NCI-H446 treated with DMSO at 0.1 percent for 48 hours (cell line): Measurements from ENCODE around the gene FMNL1.

Experiments used
- DNase-seq: peaks from one replicate; lab custom pipeline; 2025; lab: John Stamatoyannopoulos, UW

The FMNL1 gene

DNA sequence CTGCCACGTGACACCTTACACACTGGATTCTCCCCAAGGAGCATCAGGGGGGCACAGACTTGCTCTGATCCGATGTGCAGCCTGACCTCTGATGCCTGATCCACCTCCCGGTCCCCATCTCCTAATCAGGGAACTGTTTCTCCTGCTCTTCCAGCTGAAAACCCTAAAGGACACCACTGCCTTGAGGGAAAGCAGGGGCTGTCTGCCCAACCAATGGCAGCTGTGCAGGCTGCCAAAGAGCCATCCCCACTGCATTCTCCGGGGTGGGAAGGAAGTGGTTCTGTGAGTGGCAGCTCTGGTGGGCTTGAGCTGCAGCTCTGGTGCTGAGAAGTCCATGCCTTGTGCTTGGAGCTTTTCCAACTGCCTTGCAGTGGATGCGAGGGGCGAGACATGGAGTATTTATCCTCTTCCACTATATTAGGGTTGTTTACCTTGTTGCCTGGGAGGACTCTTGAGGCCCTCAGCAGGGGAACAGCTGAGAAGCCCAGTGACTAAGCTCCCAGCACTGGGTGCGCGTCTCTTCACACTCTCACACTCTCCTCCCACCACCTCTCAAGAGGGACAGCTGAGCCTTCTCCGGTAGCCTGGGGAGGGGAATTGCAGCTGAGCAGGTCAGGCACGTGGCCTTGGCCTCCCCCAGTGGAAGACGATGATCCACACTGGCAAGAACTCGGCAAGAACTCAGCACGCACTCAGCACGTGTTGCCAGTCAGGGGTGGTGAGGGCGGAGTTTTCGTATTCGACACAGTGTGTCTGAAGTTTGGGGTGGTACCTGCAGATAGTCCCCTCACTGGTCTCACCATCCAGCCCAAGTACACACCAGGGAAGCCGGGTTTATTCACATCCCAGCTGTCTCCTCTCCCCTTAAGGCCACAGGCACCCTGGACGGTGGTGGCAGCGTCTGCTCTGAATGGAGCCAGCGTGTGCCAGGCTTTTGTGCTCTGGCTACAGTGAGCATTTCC is 61.3 kb downstream of the FMNL1 start:
- no peak for DNase-seq

DNA sequence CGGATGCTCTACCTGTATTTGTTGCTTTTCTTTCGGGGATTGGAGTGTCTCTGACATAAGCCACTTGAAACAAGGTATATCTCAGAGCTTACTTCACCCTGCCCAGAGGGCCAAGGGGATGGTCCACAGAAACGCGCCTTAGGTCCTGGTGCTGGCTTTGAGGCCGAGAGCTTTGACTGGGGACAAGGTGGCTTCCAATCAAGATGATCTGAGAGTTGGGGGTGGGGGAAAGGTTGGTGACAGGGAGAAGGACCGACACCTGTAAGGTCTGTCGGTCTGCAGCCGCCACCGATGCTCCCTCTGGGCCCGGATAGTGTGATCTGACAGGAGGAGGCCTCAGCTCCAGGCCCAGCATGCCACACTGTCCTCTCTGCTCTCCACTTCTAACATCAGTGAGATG is 62.0 kb downstream of the FMNL1 start:
- no peak for DNase-seq

DNA sequence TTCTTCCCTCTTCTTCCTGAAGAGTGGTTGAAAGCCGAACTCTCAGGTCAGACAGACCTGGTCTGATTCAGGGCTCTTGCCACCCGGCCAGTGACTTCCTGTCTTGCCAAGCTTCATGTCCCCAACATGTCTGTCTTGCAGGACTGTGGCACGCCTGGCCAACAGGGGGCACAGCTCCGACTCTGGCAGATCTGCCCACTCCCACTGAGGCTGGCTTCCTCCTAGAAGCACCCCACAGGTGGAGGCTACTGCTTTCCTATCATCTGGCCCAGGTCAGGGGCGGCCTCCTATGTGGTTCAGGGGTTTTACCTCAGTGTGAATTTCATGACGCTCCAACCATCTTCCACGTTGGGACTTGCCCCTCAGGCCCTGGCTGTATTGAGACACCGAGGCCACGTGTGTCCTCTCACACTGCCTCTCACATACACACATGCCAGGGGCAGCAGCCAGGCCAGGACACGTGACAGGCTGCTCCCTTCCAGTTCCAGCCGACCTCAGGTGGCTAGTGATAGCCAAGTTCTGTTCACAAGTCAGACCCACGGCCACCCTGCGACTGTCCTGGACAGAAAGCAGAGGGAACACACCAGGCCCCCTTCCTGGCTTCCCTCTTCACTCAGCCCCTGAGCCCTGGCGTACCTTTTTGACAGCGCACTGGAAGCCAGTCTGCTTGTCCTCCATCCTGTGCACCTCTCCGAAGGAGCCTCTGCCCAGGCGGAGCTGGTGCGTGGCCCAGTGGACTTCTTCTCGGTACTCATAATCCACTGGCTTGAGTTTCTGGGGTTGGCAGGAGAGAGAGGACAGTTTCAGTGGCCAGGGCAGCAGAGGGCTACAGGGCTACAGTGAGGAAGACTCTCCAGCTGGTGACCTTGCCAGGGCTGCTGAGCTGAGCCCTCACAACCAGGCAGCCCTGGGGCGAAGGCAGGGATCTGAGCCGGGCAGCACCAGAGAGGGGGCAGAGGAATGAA is 62.8 kb downstream of the FMNL1 start:
- no peak for DNase-seq

- DNase-seq: no peak
Observed at GRCh38 chr17:45286286-45286685, 64.6 kb downstream of the FMNL1 start.

DNA sequence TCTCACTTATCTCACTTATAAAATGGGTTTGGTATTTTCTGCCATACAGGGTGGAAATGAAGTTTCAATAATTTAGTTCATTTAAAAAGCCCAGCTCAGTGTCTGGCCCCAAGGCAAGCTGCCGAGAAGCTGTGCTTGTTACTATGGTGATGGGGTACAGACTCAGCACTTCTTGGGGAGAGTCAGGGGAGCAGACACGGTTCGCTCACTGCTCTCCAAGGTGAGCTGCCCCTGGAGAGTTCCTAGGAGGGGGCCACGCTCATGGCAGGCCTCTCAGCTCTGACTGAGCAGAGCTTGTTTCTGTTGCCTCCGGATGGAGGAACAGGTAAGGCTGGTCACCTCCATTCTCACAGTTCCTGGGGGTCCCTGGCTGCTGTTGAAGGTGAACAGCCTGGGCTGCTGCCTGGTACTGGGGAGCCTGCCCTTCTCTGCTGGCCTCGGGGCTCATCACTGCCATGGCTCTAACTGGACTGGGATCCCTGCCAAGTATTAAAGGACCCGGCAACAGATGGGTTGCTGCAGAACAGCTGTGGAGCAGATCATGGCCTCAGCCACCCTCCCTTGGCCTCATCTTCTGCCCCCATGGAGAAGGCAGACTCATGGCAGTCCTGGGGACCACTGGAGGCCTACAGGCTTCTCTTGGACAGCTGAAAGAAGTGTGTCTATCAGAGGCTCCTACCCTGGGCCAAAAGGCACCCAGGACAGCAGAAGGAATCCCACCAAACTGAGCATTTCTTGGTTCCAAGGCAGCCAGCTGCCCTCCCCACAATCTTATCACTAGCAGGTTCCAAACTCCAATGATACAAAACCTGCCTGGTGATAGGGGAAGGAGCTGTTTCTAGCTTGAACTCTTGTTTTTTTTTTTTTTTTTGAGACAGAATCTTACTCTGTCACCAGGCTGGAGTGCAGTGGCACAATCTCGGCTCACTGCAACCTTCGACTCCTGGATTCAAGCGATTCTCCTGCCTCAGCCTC is 66.1 kb downstream of the FMNL1 start:
- peak; percentile 37 for DNase-seq

DNA sequence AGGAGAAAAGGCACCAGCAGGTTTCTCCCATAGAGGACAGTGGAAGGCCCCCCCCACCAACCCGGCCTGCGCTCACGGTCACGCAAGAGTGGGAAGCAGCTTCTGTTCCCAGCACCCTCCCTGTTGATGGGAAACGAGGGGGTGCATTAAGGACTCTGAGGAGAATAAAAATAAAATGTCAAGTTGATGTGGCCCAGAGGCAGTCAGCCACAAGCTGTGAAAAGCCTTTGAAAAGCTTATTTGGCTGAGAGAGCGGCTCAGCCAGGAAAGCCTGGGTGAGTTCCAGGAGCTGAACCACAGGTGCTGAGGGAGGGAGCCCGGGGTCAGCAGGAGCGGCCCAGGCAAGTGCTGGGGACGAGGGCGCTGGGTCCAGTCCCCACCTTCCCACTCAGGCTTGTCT is 67.1 kb downstream of the FMNL1 start:
- no peak for DNase-seq

GRCh38 chr17:45289301-45290268 is 67.9 kb downstream of the FMNL1 start:
- no peak for DNase-seq

DNA sequence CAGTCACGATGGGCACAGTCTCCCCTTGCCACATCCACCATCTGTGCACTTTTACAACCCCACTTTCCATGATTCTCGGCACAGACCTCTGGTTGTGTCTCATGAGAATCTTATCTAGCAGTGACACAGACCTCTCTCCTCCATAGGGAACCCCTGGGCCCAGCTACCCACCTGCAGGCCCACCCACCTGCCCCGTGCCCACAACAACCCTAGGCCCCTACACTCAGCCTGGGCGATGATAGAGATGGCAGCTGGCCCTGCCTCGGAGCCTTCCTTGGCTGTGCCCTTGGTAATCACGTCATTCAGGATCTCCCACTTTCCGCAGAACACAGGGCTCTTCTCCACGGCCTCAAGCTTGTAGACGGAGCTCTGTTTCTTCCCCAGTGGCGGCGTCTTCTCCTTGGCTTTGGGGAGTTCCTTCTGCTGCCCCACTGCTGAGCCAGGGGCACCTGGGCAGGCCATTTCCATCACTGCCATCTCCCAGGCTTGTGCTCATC is 68.6 kb downstream of the FMNL1 start:
- DNase-seq: no peak

DNA sequence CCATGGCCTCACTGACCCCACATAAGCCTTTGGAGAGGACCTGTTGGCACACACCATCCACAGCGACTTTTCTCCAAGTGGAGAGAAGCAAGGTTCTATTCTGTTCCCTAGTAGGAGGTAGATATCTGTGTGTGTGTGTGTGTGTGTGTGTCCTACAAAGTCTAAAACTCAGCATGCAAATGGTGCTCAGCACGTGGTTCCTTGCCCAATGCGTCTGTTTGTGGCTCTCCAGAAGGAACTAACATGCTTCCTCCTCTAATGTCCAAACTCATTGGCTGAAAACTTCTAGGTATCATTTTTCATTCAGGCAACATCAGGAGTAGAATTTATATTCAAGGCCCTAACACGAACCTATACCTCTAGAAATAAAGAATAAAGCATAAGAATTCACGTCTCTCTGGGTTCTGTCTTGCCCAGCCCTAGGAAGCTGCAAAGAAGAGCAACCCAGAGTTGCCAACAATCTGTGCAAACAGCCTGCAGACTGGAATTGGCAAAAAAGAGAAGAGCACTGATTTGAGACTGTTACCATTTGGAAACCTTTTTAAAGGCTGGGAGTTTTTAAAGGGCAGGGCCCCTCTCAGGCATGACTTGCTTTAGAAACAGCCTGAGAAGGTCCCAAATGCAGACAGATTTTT is 69.6 kb downstream of the FMNL1 start:
- DNase-seq: no peak

- DNase-seq: no peak
Observed at GRCh38 chr17:45292696-45293412, 71.2 kb downstream of the FMNL1 start.

- DNase-seq: peak; percentile 65
Observed at GRCh38 chr17:45293413-45294211, 71.9 kb downstream of the FMNL1 start.

- no peak for DNase-seq
Observed at GRCh38 chr17:45294506-45294905, 72.8 kb downstream of the FMNL1 start.

DNA sequence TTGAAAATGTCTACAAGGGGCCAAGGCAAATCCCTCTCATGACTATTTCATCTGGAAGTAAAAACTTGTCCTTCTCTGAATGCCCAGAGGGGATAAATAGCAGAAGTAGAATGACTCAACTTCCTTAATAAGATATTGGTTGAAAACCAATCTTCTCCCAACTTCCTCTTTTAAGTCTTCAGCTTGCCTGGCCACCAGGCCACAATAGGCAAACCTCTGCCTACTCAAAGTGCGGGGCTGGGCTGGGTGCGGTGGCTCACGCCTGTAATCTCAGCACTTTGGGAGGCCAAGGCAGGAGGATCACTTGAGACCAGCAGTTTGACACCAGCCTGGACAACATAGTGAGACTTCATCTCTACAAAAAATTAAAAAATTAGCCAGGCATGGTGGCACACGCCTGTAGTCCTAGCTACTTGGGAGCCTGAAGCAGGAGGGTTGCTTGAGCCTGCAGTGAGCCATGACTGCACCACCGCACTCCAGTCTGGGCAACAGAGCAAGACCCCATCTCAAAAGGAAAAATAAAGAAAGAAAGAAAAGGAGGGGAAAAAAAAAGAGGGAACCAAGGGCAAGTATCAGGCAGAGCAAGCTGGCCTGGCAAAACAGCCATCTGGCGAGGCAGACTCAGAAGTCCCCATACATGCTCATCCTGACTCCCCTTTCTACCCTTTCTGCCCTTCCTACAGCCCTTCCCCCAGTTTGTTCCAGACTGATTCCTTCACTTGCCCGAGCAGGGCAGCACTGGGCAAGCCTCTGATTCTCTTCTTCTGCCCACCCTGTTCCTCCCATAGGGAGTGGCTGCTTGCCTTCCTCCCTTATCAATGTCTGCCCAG is 74.5 kb downstream of the FMNL1 start:
- DNase-seq: no peak

DNA sequence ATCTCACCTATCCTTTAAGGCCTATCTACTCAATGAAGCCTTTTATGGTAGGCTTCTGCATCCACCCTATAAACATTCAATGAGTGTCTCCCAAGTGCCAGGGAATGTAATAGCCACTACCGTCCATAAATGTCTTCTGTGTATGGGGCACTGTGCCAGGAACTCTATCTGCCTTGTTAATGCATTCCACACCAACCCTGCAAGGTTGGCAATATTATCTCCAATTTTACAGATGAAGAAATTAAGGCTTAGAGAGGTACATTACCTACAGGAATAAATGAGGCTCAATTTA is 75.1 kb downstream of the FMNL1 start:
- DNase-seq: no peak
